Spleen (tissue), 11 donors: ENCODE data around the gene GATC. TPM values are rescaled to one million over a fixed set of nuclear protein-coding genes. Genes with fewer than 3 reads are reported as not detected.

Experiments used
- DNase-seq: peaks from one replicate; pipeline ENCODE4 v3.0.0-alpha.2; 2020
- H3K27ac ChIP-seq, 8 donors: fragments of 200-600 bp; sonication (generic) in 7 of 8; 1 replicate in 4 of 8; 2 replicates in 4 of 8; pipeline versions ENCODE4 v1.5.0 to v1.8.0; 2016 to 2021; ENCODE audit warnings: inconsistent platforms in 4 of 8, mild to moderate bottlenecking in 4 of 8, moderate library complexity in 1 of 8
- H3K27me3 ChIP-seq, 7 donors: fragments of 200-600 bp; sonication (generic) in 6 of 7; replicated peaks in 1 of 7; 1 replicate in 4 of 7; 2 replicates in 3 of 7; pipeline versions ENCODE4 v1.5.0 to v1.8.0; 2016 to 2021; ENCODE audit warnings: inconsistent platforms in 3 of 7, mild to moderate bottlenecking in 1 of 7
- H3K36me3 ChIP-seq, 6 donors: fragments of 200-600 bp; sonication (generic) in 5 of 6; 1 replicate in 4 of 6; 2 replicates in 2 of 6; pipeline versions ENCODE4 v1.5.0 to v1.8.0; 2016 to 2021; ENCODE audit warnings: inconsistent platforms in 2 of 6
- H3K4me1 ChIP-seq, 6 donors: fragments of 200-600 bp; sonication (generic) in 5 of 6; 1 replicate in 3 of 6; 2 replicates in 3 of 6; pipeline versions ENCODE4 v1.5.0 to v1.8.0; 2016 to 2021; ENCODE audit warnings: inconsistent platforms in 3 of 6
- H3K4me3 ChIP-seq, 8 donors: fragments of 200-600 bp; sonication (generic) in 7 of 8; 1 replicate in 4 of 8; 2 replicates in 4 of 8; pipeline versions ENCODE4 v1.5.0 to v1.8.0; 2016 to 2021; ENCODE audit warnings: inconsistent platforms in 4 of 8, mild to moderate bottlenecking in 4 of 8, moderate library complexity in 2 of 8
- H3K9me3 ChIP-seq, 8 donors: fragments of 200-600 bp; sonication (generic) in 7 of 8; 1 replicate in 4 of 8; 2 replicates in 4 of 8; pipeline versions ENCODE4 v1.5.0 to v1.8.0; 2016 to 2021; ENCODE audit warnings: inconsistent platforms in 4 of 8
- CTCF ChIP-seq, 11 experiments: fragments of 200-600 bp in 7 of 11; fragments of 450-650 bp in 4 of 11; sonication (generic) in 4 of 11; IDR thresholded peaks in 8 of 11; conservative IDR thresholded peaks in 3 of 11; 1 replicate in 7 of 11; 2 replicates in 4 of 11; pipeline versions ENCODE4 v1.4.0 to v1.8.0; 2016 to 2021; ENCODE audit warnings: antibody characterized with exemption in 11 of 11, inconsistent platforms in 4 of 11, mild to moderate bottlenecking in 1 of 11
- POLR2A ChIP-seq, 3 donors: fragments of 450-650 bp; IDR thresholded peaks; one replicate each; pipeline ENCODE4 v1.5.1; 2017; ENCODE audit warnings: antibody characterized with exemption in 3 of 3, mild to moderate bottlenecking in 1 of 3
- POLR2AphosphoS5 ChIP-seq, 3 donors: sonication (generic); formaldehyde crosslinking; IDR thresholded peaks; one replicate each; pipeline ENCODE4 v1.5.1; 2017; ENCODE audit warnings: antibody characterized with exemption in 3 of 3
- WGBS, 5 donors: extraction: QIAGEN DNeasy Blood & Tissue Kit in 3 of 5; methylation state at CpG; one replicate each; pipeline versions ENCODE4 v1.1.5 to v1.1.7; 2013 to 2018; 5-methylcytosine and 5-hydroxymethylcytosine counted together
- intact Hi-C: fragments of 100-400 bp; cut with DNase I; formaldehyde crosslinking; loops from one replicate; pipeline ENCODE4 v1.15.0; 2023; ENCODE audit warnings: low total_unique reads
- polyA plus RNA-seq, 3 donors: library from polyadenylated mRNA; stranded (reverse); fragments of 200-250 nt; gene quantifications; one replicate each; pipeline ENCODE4 v1.2.1, GENCODE V29; 2013
- total RNA-seq, 7 donors: library from RNA; depleted of rRNA in 3 of 7; stranded (reverse); fragments of >200 nt in 3 of 7; fragmentation: NEBNext Ultra II Directional in 4 of 7; extraction: Animal tissue kit (Norgen Biotek cat#: 25700) in 4 of 7; gene quantifications; one replicate each; pipeline versions ENCODE4 v1.1.0 to v1.2.1, GENCODE V29; 2016 to 2021
- donor health status: healthy with polysubstance abuse.
- donor health status: DM: no; HTN: no; CAD: no; lungs with moderate emphysema.
- donor health status: DM: no; HTN: no; CAD: no.
- donor health status: Bipolar disorder and iron deficiency.
- donor health status: healthy.
- donor health status: DM: no; HTN: no; CAD: no.
- donor health status: DM: yes; HTN: yes; CAD: no.

GATC gene
- total and polyA plus RNA-seq, 10 donors, result 7.0 to 26.0 (median 20.2) TPM

GRCh38 chr12:120453977-120454376 is 7.7 kb downstream of the GATC start:
- 63 to 79% (median 69%) methylated on average over 4 of the region's 4 CpGs for WGBS, 5 donors

GRCh38 chr12:120455302-120455701 is 9.1 kb downstream of the GATC start:
- H3K27me3 ChIP-seq, result no peaks in the 10 kb centered on the region
- H3K4me3 ChIP-seq, result no peak overlapping the region
- intact Hi-C loops, result no loop called here
- peaks cover 0 to 95% (median 63%) of the 10 kb centered on the region in 6 donors for H3K36me3 ChIP-seq
- H3K4me1 ChIP-seq, result peaks cover 0 to 16% (median 0%) of the 10 kb centered on the region in 6 donors
- TF ChIP-seq POLR2AphosphoS5 (IDR thresholded peaks at IDR 0.05) (no peak), CTCF (IDR thresholded peaks at IDR 0.05 in 8 of 11, conservative IDR thresholded peaks at IDR 0.05 in 3 of 11) (no peak), POLR2A (IDR thresholded peaks at IDR 0.05) (no peak)
- H3K9me3 ChIP-seq, result no peaks in the 10 kb centered on the region
- H3K27ac ChIP-seq, result no peak overlapping the region
- DNase-seq, result no peak
- WGBS, 5 donors, result 82 to 89% (median 86%) methylated on average over 7 of the region's 7 CpGs

More at GRCh38 chr12:120453977-120454376, 7.7 kb downstream of the GATC start:
- TF ChIP-seq POLR2AphosphoS5 (IDR thresholded peaks at IDR 0.05) (peak in 1 of 3 donors; percentile 7), POLR2A (IDR thresholded peaks at IDR 0.05) (no peak), CTCF (IDR thresholded peaks at IDR 0.05 in 8 of 11, conservative IDR thresholded peaks at IDR 0.05 in 3 of 11) (peak in 10 of 11 experiments; percentile 14 to 70 (median 53))
- H3K4me3 ChIP-seq, result no peak overlapping the region
- H3K9me3 ChIP-seq, result no peaks in the 10 kb centered on the region
- H3K27ac ChIP-seq, result no peak overlapping the region
- no peaks in the 10 kb centered on the region for H3K27me3 ChIP-seq
- peaks cover 0 to 93% (median 50%) of the 10 kb centered on the region in 6 donors for H3K36me3 ChIP-seq
- intact Hi-C loops, result no loop called here
- peaks cover 0 to 26% (median 6%) of the 10 kb centered on the region in 6 donors for H3K4me1 ChIP-seq
- DNase-seq, result no peak

GRCh38 chr12:120457133-120457532 is 10.9 kb downstream of the GATC start:
- H3K27ac ChIP-seq, result no peak overlapping the region
- intact Hi-C loops, result no loop called here
- TF ChIP-seq POLR2AphosphoS5 (IDR thresholded peaks at IDR 0.05), result peak in 1 of 3 donors; percentile 45
- TF ChIP-seq CTCF (IDR thresholded peaks at IDR 0.05 in 8 of 11, conservative IDR thresholded peaks at IDR 0.05 in 3 of 11), result peak in 1 of 11 experiments; percentile 34
- TF ChIP-seq POLR2A (IDR thresholded peaks at IDR 0.05), result no peak
- H3K27me3 ChIP-seq, result no peaks in the 10 kb centered on the region
- no peak overlapping the region for H3K4me3 ChIP-seq
- no peaks in the 10 kb centered on the region for H3K9me3 ChIP-seq
- peaks cover 0 to 98% (median 74%) of the 10 kb centered on the region in 6 donors for H3K36me3 ChIP-seq
- WGBS, 5 donors, result 85 to 96% (median 90%) methylated on average over 6 of the region's 6 CpGs
- no peak for DNase-seq
- H3K4me1 ChIP-seq, result peaks cover 0 to 13% (median 0%) of the 10 kb centered on the region in 6 donors

GRCh38 chr12:120460157-120460556 is 13.9 kb downstream of the GATC start:
- intact Hi-C loops, result no loop called here
- 90 to 95% (median 93%) methylated on average over 3 of the region's 3 CpGs for whole genome bisulfite sequencing, 5 donors
- no peak for TF ChIP-seq POLR2AphosphoS5 (IDR thresholded peaks at IDR 0.05)
- TF ChIP-seq POLR2A (IDR thresholded peaks at IDR 0.05), result no peak
- TF ChIP-seq CTCF (IDR thresholded peaks at IDR 0.05 in 8 of 11, conservative IDR thresholded peaks at IDR 0.05 in 3 of 11), result no peak
- Histone ChIP-seq H3K27me3 (no peaks in the 10 kb centered on the region), H3K9me3 (no peaks in the 10 kb centered on the region), H3K36me3 (peaks cover 0 to 100% (median 95%) of the 10 kb centered on the region in 6 donors), H3K4me3 (no peak overlapping the region), H3K4me1 (peaks cover 0 to 22% (median under 1%) of the 10 kb centered on the region in 6 donors), H3K27ac (no peak overlapping the region)
- no peak for DNase-seq
